NCI-H2227 (cell line): ENCODE results near the gene KIAA0930.

Experiments
- DNase-seq: peaks from one replicate; lab custom pipeline; 2025; ENCODE audit not compliant: unreplicated experiment; lab: John Stamatoyannopoulos, UW

KIAA0930 gene

GRCh38 chr22:45238957-45239680 lies 1.6 kb downstream of the KIAA0930 start:
- no peak for DNase-seq

DNA sequence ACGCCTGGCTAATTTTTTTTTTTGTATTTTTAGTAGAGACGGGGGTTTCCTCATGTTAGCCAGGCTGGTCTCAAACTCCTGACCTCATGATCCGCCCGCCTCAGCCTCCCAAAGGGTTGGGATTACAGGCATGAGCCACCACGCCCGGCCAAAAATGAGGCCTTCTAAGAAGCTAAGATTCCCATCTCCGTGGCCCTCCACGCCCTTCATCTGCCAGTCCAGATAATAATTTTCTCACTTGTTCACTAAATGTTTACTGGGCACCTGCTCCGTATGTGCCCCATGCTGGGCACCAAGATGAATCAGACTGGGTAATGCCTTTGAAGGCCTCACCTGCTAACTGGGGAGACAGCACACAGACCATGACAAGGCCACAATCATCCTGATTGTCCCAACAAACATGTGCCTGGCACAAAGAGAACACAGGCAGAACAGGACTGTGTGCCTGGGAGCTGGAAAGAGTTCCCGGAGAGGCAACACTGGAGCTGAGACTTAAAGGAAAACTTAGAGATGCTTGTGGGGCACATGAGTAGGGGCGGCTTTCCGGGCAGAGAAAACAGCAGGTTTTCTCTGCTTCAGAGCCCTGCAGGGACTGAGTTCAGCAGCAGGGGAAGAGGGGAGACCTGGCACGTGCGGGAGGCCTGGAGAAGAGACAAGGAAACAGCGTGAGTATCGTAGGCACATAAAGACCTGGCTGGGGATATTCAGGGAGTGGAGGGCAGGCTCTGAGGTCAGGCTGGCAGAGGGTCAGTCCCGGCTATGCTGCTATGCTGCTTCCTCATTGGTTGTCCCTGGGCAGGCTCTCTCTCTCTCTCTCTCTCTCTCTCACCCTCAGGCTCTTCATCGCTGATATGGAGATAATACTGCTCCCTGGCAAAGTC lies 2.4 kb downstream of the KIAA0930 start:
- DNase-seq, result no peak

DNA sequence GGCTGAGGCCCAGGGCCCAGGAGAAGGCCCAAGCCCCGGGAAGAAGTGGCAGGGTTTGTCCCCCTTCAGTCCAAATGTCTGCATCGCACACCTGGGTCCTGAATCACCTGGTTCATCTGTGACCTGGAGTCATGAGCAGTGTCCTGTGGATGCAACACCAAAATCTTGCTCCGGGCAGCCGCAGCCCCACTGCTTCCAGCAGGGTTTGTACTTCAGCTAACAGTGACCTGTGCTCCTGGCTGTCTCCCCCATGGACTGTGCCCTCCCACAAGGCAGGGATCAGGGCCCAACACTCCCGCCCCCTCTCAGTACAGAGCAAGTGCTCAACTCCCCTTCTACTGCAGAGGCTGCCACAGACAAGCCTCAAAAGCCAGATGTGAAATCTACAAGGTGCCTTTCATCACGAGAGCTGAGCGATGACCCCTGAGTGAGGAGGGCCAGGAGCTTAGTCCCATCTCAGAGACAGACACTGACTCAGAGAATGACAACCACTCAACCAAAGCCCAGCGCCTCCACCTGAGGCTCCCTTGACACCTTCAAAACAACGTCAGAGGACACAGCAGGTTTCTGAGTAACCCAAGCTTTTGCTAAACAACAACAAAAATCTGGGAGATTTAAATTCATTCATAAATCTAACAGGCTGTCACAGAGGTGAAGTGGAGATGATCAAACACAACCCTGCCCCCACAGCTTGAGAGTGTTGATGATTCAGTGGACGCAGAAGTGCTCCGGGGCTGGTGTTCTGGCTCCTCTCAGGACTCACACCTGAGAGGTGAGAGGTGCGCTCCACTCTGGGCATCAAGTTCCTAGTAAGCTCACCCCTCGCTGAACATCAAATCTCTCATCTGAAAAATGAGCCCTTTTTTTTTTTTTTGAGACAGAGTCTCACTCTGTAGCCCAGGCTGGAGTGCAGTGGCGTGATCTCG lies 3.4 kb downstream of the KIAA0930 start:
- DNase-seq, result no peak

GRCh38 chr22:45235851-45236342 lies 4.8 kb downstream of the KIAA0930 start:
- no peak for DNase-seq

DNA sequence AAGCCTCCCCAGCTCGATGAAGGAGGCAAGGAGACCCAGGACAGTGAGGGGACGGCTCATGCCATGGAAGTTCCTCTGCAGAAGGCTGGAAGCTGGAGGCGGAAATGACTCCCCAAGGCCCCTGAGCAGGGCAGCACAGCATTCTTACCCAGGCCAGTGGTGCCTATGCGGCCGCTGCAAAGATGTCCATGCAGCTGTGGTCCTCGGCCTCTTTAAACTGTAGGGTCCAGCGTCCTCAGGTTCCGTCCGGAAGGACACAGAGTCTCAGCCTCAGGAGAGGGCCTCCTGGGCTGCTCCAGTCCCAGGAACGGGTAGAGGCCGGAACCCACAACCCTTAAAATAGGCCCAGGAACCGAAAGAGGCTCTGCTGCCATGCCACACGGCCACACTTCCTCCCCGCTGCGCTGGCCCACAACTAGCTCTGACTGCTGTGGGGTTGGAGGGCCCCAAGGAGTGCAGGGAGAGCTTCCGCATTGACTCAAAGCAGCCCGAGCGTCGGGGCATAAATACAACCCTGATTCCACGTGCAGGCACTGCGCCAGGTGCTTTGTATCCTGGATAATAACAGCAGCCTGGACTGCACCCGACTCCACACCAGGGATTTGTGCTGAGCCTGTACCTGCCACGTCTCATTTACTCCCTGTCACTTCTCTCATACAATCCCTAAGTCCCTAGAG lies 5.5 kb downstream of the KIAA0930 start:
- no peak for DNase-seq

GRCh38 chr22:45233827-45234226 lies 6.9 kb downstream of the KIAA0930 start:
- DNase-seq, result no peak

DNA sequence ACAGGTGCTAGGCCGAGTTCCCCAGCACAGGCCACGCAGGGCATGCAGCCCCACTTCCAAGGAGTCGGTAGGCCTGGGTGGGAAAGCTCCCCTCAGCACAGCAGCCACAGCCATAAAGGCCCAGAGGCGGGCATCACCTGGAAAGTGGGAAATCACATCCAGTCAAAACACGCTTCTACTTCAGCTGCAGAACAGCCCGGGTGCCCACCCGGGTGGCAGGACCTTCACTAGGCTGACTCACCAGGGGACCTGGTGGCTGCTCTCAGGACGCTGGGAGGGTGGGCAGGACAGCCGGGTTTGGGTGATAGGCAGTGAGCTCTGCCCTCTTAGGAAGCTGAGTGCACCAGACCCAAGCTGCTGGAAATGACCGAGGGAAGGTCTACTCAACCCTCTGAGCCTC lies 7.3 kb downstream of the KIAA0930 start:
- DNase-seq, result no peak

GRCh38 chr22:45231293-45231692 lies 9.4 kb downstream of the KIAA0930 start:
- DNase-seq, result no peak

- DNase-seq, result no peak
These were observed 10.5 kb downstream of the KIAA0930 start for GRCh38 chr22:45230026-45230721.

DNA sequence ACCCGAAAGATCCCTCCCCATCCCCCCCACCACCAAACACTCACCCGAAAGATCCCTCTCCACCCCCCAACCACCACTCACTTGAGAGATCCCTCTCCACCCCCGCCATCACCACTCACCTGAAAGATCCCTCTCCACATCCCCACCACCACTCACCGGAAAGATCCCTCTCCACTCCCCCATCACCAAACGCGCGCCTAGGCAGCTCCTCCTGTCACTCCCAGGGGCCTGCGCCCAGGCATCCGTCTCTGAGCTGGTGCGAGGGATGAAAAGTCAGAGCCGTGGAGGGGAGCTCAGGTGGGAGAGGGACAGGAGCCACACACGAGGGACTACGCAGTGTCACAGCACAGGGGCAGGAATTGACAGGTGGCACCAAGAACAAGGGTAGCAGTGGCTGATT lies 11.5 kb downstream of the KIAA0930 start:
- no peak for DNase-seq

- DNase-seq, result no peak
These were observed 12.3 kb downstream of the KIAA0930 start for GRCh38 chr22:45228401-45228754.

- DNase-seq, result no peak
These were observed 12.9 kb downstream of the KIAA0930 start for GRCh38 chr22:45227645-45228400.

- DNase-seq, result no peak
These were observed 14.0 kb downstream of the KIAA0930 start for GRCh38 chr22:45226503-45227186.

DNA sequence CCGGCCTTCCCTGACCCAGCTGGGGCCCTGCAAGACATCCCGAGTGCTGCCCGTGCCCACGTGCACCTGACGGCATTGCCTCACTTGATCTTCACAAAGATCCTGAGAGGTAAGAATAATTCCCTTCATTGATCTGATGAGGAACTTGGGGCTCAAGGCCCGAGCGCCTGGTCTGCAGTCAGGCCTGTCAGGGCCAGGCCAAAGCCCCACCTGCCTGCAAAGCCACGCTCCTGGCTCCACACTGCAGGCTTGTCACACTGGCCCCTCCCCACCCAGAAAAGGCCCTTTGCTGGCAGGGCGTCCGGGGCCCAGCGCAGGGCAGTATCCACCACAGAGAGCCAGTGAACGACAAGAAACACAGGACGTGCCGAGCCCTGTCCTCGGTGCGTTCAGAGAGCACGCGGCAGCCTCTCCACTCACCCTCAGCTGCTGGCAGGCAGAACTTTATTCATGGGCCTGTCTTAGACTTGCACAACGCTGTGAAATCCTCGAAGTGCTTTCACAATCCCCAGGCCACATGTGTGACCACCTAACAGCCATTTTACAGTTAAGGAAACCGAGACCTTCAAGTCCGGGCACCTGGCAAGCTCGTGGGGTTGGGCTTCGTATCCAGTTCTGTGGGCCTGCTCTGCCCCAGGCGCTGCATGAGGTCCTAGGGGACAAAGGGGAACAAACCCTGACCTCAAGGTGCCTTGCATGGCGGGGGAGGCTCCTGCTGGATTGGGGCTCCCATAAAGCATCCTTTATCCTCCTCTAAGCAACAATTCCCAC lies 14.8 kb downstream of the KIAA0930 start:
- no peak for DNase-seq

DNA sequence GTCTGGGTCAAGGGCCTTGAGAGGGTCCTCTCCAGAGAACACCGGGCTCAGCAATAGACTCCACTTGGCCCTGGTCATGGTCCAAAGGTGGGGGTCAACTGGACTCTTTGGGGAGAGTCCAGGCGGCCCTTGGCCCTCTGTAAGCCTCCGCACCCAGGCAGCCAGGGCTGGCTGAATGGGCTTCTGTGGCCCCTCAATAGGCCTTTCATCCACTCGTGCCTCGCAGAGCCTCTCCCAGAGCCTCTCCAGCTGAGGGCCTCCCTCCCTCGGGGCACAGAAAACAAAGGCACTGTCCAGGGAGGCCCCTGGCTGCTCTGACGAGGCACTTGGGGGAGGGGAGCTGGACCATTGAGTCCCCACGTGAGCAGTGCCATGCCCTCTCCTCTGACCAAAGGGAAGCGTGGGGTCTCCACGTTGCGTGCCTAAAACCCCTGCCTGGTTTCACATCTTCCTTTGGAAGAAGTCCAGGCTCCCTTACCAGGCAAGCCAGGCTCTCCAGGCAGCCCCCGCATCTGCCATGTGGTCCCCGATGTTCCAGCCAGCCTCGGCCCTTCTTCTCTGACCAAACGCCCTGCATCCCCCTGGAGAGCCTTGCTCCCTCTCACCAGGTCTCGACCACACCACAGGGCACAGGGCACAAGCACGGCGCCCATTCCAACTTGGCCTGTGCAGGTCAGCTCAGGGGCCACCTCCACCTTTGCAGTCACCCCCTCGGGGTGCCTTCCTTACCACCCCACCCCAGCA lies 15.5 kb downstream of the KIAA0930 start:
- DNase-seq, result no peak

GRCh38 chr22:45224331-45224730 lies 16.4 kb downstream of the KIAA0930 start:
- no peak for DNase-seq
